ENCODE measurements around the gene OR10H1. TPM values are rescaled to one million over a fixed set of nuclear protein-coding genes. Genes with fewer than 3 reads are reported as not detected.

Gene OR10H1
- polyA plus RNA-seq, 1 donor from 2014 or later = not detected

DNA sequence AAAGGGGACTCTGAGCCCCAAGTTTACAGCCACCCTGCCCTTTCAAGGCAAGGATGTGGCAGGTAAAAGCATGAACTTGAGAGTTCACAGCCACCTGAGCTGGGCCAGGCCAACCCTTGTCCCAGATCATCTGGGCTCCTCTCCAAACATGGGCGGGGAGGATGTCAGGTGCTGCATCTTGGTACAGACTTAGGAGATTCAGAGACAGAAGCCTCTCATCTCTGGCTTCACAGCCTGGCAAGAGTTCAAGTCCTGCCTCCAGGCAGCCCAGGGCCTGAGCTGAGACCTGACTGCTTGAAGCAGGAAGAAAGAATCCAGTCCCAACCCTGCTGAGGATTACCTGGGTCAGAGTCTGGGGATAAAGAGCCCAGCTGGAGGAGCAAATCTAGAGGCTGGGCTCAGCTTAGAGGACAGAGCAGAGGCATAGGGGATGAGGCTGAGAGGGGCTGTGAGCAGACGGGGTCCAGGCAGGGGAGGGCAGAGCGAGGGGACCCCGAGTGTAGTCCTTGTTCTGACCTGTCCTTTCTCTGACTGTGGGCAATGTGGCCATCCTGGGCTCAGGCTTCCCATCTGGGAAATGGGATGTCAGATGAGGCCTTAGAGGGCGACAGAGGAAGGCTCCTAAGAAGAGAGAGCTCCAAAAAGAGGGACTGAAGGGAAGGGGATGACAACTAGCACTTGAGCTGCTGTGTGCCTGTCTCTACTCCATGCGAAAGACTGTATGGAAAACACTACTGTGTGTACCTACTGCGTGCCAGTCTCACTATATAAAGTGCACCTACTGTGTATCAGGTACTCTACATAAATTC is 34.6 kb downstream of the OR10H1 start:
- Histone ChIP-seq H3K9ac (ENCODE audit: low read length) (no peak overlapping the region), H2AFZ (ENCODE audit: low read depth, low read length) (no peak overlapping the region), H4K20me1 (ENCODE audit: insufficient read depth) (no peaks in the 10 kb centered on the region), H3K27ac (ENCODE audit: low read length) (no peak overlapping the region), H3K9me3 (ENCODE audit: low read length) (peaks cover 4% of the 10 kb centered on the region), H3K79me2 (replicated peaks; ENCODE audit: insufficient read depth, low read length) (no peaks in the 10 kb centered on the region), H3K9me2 (ENCODE audit: insufficient read depth, low read length) (no peaks in the 10 kb centered on the region), H3K4me3 (ENCODE audit: low read length) (no peak overlapping the region), H3K36me3 (ENCODE audit: insufficient read depth, low read length) (no peaks in the 10 kb centered on the region), H3K27me3 (ENCODE audit: insufficient read depth, low read depth, low read length) (no peaks in the 10 kb centered on the region), H3F3A (ENCODE audit: insufficient read depth, low read length, poor library complexity, severe bottlenecking) (no peaks in the 10 kb centered on the region), H3K4me2 (ENCODE audit: low read length) (no peak overlapping the region)
- no peak for TF ChIP-seq EP300 (conservative IDR thresholded peaks at IDR 0.05; ENCODE audit: poor library complexity, severe bottlenecking)
- TF ChIP-seq EZH2 (IDR thresholded peaks at IDR 0.05; ENCODE audit: borderline replicate concordance, insufficient read depth, low read length, poor library complexity, severe bottlenecking) = no peak
- TF ChIP-seq REST (IDR thresholded peaks at IDR 0.05; ENCODE audit: borderline replicate concordance) = no peak
- no peak for TF ChIP-seq CTCF (IDR thresholded peaks at IDR 0.05; ENCODE audit: poor library complexity, severe bottlenecking)

DNA sequence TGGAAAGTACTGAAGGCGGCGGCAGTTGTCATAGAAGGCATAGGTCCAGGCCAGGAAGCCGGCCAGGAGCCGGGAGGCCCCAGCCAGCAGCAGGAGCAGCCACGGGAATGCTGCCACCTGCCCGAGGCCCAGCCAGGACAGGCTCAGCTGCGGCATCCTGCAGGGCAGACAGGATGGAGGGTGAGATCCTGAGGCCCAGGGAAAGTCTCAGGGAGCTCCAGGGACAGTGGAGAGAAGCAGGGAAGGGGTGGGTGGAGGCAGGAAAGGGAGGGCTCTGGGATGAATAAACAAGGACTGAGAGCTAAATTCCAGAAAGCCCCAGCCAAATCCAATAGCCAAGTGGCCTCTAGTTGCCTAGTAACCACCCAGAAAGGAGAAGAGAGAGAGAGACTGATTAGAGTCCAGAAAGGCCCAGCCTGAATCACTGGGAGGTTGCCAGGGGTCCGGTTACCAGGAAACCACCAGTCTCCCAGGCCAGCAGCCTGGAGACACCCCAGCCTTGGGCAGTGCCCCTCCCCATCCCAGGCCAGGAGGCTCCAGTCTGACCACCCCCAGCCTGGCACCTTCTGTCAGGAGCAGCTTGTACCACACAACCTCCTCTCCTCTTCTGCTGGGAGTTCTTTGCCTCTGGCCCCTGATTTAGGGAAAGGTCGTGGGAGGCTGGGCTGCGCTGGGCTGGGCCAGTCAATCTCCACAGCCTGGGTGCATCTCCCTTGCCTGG is 35.5 kb downstream of the OR10H1 start:
- H3K9me2 ChIP-seq (ENCODE audit: insufficient read depth, low read length) = no peaks in the 10 kb centered on the region
- H3K27ac ChIP-seq (ENCODE audit: low read length) = no peak overlapping the region
- no peaks in the 10 kb centered on the region for H3K27me3 ChIP-seq (ENCODE audit: insufficient read depth, low read depth, low read length)
- no peaks in the 10 kb centered on the region for H3F3A ChIP-seq (ENCODE audit: insufficient read depth, low read length, poor library complexity, severe bottlenecking)
- TF ChIP-seq MXI1 (conservative IDR thresholded peaks at IDR 0.05; ENCODE audit: poor library complexity, severe bottlenecking) = no peak
- no peak for TF ChIP-seq SMC3 (conservative IDR thresholded peaks at IDR 0.05; ENCODE audit: poor library complexity)
- no peak for TF ChIP-seq POLR2AphosphoS5 (IDR thresholded peaks at IDR 0.05)
- TF ChIP-seq RAD21 (conservative IDR thresholded peaks at IDR 0.05) = no peak
- no peak for TF ChIP-seq REST (IDR thresholded peaks at IDR 0.05; ENCODE audit: borderline replicate concordance)
- no peak for TF ChIP-seq EZH2 (IDR thresholded peaks at IDR 0.05; ENCODE audit: borderline replicate concordance, insufficient read depth, low read length, poor library complexity, severe bottlenecking)
- no peak for TF ChIP-seq CTCF (IDR thresholded peaks at IDR 0.05; ENCODE audit: poor library complexity, severe bottlenecking)
- TF ChIP-seq TAF1 (IDR thresholded peaks at IDR 0.05; ENCODE audit: low read depth) = no peak
- no peak for TF ChIP-seq EP300 (conservative IDR thresholded peaks at IDR 0.05; ENCODE audit: poor library complexity, severe bottlenecking)
- H4K20me1 ChIP-seq (ENCODE audit: insufficient read depth) = no peaks in the 10 kb centered on the region
- H2AFZ ChIP-seq (ENCODE audit: low read depth, low read length) = no peak overlapping the region
- H3K36me3 ChIP-seq (ENCODE audit: insufficient read depth, low read length) = no peaks in the 10 kb centered on the region
- no peaks in the 10 kb centered on the region for H3K79me2 ChIP-seq (replicated peaks; ENCODE audit: insufficient read depth, low read length)
- H3K4me3 ChIP-seq (ENCODE audit: low read length) = no peak overlapping the region
- peaks cover 10% of the 10 kb centered on the region for H3K9me3 ChIP-seq (ENCODE audit: low read length)
- no peak overlapping the region for H3K9ac ChIP-seq (ENCODE audit: low read length)
- H3K4me2 ChIP-seq (ENCODE audit: low read length) = no peak overlapping the region
